ENCODE results near the gene AHCY. TPM values are rescaled to one million over a fixed set of nuclear protein-coding genes. Genes with fewer than 3 reads are reported as not detected.

The AHCY gene
- total RNA-seq, 2 donors from 2014 or later, result 73.2 to 85.4 TPM

- no peaks in the 10 kb centered on the region for H3K4me1 ChIP-seq
- H3K27me3 ChIP-seq, result no peaks in the 10 kb centered on the region
- intact Hi-C loops (cut with DNase I), result no loop called here
- WGBS, 2 donors, result 92 to 97% methylated on average over 14 to 15 of the region's 16 CpGs
- H3K36me3 ChIP-seq (replicated peaks in 1 of 2; ENCODE audit: insufficient read depth in 1 of 2, low read depth in 2 of 2), result peaks cover 0 to 38% of the 10 kb centered on the region in 2 donors
- TF ChIP-seq POLR2A (IDR thresholded peaks at IDR 0.05) (no peak), CTCF (IDR thresholded peaks at IDR 0.05) (no peak)
- no peak overlapping the region for H3K4me3 ChIP-seq
- no peak for ATAC-seq
- no peak for DNase-seq
- no peaks in the 10 kb centered on the region for H3K9me3 ChIP-seq
- H3K27ac ChIP-seq, result no peak overlapping the region
Observed at GRCh38 chr20:34285450-34285849, 17.7 kb downstream of the AHCY start.

GRCh38 chr20:34283844-34284243 lies 19.3 kb downstream of the AHCY start:
- WGBS, 2 donors, result 83 to 88% methylated on average over 1 of the region's 1 CpG
- ATAC-seq, result no peak
- intact Hi-C loops (cut with DNase I), result no loop called here
- H3K9me3 ChIP-seq, result no peaks in the 10 kb centered on the region
- H3K36me3 ChIP-seq (replicated peaks in 1 of 2; ENCODE audit: insufficient read depth in 1 of 2, low read depth in 2 of 2), result peaks cover 0 to 34% of the 10 kb centered on the region in 2 donors
- no peaks in the 10 kb centered on the region for H3K27me3 ChIP-seq
- DNase-seq, result no peak
- no peak overlapping the region for H3K4me3 ChIP-seq
- no peak overlapping the region for H3K27ac ChIP-seq
- H3K4me1 ChIP-seq, result no peaks in the 10 kb centered on the region
- TF ChIP-seq POLR2A (IDR thresholded peaks at IDR 0.05) (no peak), CTCF (IDR thresholded peaks at IDR 0.05) (no peak)

- intact Hi-C loops (cut with DNase I), result no loop called here
- no peak overlapping the region for H3K4me3 ChIP-seq
- no peak overlapping the region for H3K27ac ChIP-seq
- DNase-seq, result no peak
- ATAC-seq, result no peak
- peaks cover 0 to 36% of the 10 kb centered on the region in 2 donors for H3K36me3 ChIP-seq (replicated peaks in 1 of 2; ENCODE audit: insufficient read depth in 1 of 2, low read depth in 2 of 2)
- H3K27me3 ChIP-seq, result no peaks in the 10 kb centered on the region
- no peaks in the 10 kb centered on the region for H3K4me1 ChIP-seq
- no peaks in the 10 kb centered on the region for H3K9me3 ChIP-seq
- WGBS, 2 donors, result 84 to 86% methylated on average over 4 of the region's 4 CpGs
- TF ChIP-seq POLR2A (IDR thresholded peaks at IDR 0.05) (no peak), CTCF (IDR thresholded peaks at IDR 0.05) (no peak)
Observed at GRCh38 chr20:34282041-34282440, 21.1 kb downstream of the AHCY start.

GRCh38 chr20:34281177-34281576 lies 22.0 kb downstream of the AHCY start:
- Histone ChIP-seq H3K9me3 (no peaks in the 10 kb centered on the region), H3K4me1 (no peaks in the 10 kb centered on the region), H3K27me3 (no peaks in the 10 kb centered on the region), H3K27ac (no peak overlapping the region), H3K36me3 (replicated peaks in 1 of 2; ENCODE audit: insufficient read depth in 1 of 2, low read depth in 2 of 2) (peaks cover 0 to 35% of the 10 kb centered on the region in 2 donors), H3K4me3 (no peak overlapping the region)
- no peak for DNase-seq
- no peak for ATAC-seq
- TF ChIP-seq POLR2A (IDR thresholded peaks at IDR 0.05), result no peak
- TF ChIP-seq CTCF (IDR thresholded peaks at IDR 0.05), result no peak
- 83 to 95% methylated on average over 3 of the region's 3 CpGs for whole genome bisulfite sequencing, 2 donors
- intact Hi-C loops (cut with DNase I), result no loop called here

- TF ChIP-seq CTCF (IDR thresholded peaks at IDR 0.05), result no peak
- TF ChIP-seq POLR2A (IDR thresholded peaks at IDR 0.05), result no peak
- DNase-seq (no peak), ATAC-seq (no peak)
- Histone ChIP-seq H3K27me3 (no peaks in the 10 kb centered on the region), H3K36me3 (replicated peaks in 1 of 2; ENCODE audit: insufficient read depth in 1 of 2, low read depth in 2 of 2) (peaks cover 0 to 4% of the 10 kb centered on the region in 2 donors), H3K27ac (no peak overlapping the region), H3K4me3 (no peak overlapping the region), H3K4me1 (no peaks in the 10 kb centered on the region), H3K9me3 (no peaks in the 10 kb centered on the region)
- WGBS, 2 donors, result 95% methylated on average over 6 to 7 of the region's 7 CpGs
- intact Hi-C loops (cut with DNase I), result no loop called here
Observed at GRCh38 chr20:34274694-34275093, 28.5 kb downstream of the AHCY start.

Measured in body of pancreas (tissue), 4 donors.